GM21786 (cell line): ENCODE results near the gene JPH4.
"Not testable (repeated sequence)": the region's sequence is repeated elsewhere in the genome, so short reads cannot be mapped to it uniquely, and the experiment has no call there.

Experiments
- ATAC-seq: cut with Tn5 transposase; IDR thresholded peaks from one replicate; pipeline ENCODE4 v1.9.1; 2021; ENCODE audit not compliant: unreplicated experiment

The JPH4 gene

DNA sequence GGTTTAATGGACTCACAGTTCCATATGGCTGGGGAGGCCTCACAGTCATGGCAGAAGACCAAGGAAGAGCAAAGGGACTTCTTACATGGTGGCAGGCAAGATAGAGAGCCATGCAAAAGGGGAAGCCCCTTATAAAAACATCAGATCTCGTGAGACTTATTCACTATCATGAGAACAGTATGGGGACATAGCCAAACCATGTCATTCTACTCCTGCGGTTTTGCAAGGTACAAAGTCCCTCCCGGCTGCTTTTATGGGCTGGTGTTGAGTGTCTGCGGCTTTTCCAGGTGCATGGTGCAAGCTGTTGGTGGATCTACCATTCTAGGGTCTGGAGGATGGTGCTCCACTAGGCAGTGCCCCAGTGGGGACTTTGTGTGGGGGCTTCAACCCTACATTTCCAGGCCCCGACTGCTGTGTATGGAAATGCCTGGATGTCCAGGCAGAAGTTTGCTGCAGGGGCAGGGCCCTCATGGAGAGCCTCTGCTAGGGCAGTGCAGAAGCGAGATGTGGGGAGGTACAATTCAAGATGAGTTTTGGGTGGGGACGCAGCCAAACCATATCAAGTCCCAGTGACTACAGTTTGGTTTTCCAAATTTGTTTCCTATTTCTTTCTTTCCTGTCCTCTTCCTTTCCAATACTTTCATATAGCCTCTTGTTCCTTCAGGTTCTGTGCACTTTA, 31.0 kb upstream of the JPH4 start:
- ATAC-seq: not testable (repeated sequence)

- ATAC-seq: no peak
Measured at GRCh38 chr14:23609001-23609400, 30.4 kb upstream of the JPH4 start.

DNA sequence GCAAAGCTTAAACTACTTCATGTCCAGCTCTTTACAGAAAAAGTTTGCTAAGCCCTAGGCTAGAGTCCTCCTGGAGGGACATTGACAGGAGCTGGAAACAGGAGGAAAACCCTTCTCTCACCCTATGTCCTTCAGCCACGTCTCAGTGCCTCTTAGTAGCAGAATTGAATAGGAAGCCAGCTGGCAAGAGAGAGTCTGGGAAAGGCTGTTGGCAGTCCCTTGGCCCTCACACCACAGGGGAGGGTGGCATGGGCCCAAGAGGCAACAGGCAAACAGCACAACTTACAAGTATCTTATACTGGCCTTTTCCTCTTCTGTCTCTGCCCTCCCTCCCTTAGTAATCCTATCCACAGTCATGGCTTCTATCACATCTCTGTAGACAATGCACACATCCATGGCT, 29.9 kb upstream of the JPH4 start:
- no peak for ATAC-seq

- peak; percentile 83 for ATAC-seq
Measured at GRCh38 chr14:23605931-23606585, 27.5 kb upstream of the JPH4 start.

- no peak for ATAC-seq
Measured at GRCh38 chr14:23604675-23605170, 26.1 kb upstream of the JPH4 start.

GRCh38 chr14:23604148-23604547, 25.6 kb upstream of the JPH4 start:
- no peak for ATAC-seq

GRCh38 chr14:23603103-23603502, 24.5 kb upstream of the JPH4 start:
- no peak for ATAC-seq

DNA sequence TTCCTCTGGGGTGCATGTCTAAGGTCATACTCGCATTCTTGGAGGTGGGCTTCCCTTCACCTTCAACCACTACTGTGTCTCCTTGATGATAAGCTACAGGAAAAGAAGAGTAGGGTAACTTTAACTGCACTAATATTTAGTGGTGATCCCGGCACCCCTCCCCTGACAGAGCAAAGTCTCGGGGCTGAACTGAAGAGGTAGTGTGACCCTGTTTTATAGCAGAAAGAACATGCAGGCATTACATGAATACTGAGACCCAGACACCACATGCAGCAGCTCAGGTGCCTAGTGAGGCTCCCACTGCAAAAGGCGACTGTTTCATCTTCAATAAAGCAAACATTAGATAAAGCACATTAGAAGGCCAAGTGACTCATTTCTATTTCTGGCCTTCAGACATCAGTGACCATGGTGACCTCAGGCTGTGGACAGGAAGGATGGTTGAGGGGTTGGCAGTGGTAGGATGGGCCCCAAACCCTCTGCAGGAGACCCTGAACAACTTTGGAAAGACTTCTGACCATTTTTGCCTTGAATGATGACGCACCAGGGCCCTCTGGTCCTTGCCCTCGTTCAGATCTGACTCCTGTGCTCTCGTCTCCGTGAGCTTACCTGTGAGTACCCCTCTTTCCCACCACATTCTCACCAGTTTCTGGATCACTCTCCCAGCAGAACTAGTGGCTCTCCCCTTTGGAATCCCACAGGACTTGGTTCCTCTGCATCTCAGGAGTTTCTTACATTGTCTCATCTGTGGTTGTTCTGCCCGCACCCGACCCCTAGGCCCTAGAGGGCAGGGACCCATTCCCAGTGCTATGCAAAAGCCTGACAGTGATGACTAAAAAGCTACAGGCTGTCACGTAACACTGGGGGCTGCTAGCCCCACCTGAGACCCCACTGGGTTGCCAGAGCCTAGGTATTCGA, 23.8 kb upstream of the JPH4 start:
- ATAC-seq: no peak

GRCh38 chr14:23601845-23602180, 23.2 kb upstream of the JPH4 start:
- no peak for ATAC-seq

GRCh38 chr14:23601424-23601823, 22.8 kb upstream of the JPH4 start:
- no peak for ATAC-seq

DNA sequence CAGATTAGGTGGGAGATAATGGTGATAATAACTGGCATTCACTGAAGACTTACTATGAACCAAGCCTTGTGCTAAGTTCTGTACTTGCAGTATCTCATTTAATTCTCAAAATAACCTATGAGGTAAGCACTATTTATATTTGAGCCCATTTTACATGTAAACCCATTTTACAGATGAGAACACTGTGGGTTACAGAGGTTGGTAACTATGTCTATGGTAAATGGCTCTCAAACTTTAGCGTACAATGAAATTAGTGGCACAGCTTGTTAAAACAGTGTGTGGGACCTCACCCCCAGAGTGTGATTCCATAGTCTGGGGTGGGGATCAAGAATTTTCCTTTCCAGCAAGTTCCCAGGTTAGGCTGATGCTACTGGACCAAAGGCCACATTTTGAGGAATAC, 22.2 kb upstream of the JPH4 start:
- no peak for ATAC-seq

- ATAC-seq: no peak
Measured at GRCh38 chr14:23600322-23600707, 21.7 kb upstream of the JPH4 start.

GRCh38 chr14:23594191-23594590, 15.6 kb upstream of the JPH4 start:
- ATAC-seq: not testable (repeated sequence)

DNA sequence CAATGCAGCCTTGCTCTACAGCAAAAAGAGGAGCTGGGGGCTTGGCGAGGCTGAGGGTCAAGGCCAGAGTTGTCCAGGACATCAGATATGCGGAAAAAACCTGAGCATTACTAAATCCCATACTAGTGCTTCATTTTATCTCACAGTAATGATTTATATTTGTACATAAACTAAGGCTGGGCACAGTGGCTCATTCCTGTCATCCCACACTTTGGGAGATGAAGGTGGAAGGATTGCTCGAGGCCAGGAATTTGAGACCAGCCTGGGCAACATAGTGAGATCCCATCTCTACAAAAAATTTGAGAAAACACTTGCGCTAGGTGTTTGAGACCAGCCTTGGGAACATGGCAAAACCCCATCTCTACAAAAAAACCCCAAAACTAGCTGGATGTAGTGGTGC, 11.6 kb upstream of the JPH4 start:
- ATAC-seq: no peak

- ATAC-seq: no peak
Measured at GRCh38 chr14:23589606-23590005, 11.0 kb upstream of the JPH4 start.

DNA sequence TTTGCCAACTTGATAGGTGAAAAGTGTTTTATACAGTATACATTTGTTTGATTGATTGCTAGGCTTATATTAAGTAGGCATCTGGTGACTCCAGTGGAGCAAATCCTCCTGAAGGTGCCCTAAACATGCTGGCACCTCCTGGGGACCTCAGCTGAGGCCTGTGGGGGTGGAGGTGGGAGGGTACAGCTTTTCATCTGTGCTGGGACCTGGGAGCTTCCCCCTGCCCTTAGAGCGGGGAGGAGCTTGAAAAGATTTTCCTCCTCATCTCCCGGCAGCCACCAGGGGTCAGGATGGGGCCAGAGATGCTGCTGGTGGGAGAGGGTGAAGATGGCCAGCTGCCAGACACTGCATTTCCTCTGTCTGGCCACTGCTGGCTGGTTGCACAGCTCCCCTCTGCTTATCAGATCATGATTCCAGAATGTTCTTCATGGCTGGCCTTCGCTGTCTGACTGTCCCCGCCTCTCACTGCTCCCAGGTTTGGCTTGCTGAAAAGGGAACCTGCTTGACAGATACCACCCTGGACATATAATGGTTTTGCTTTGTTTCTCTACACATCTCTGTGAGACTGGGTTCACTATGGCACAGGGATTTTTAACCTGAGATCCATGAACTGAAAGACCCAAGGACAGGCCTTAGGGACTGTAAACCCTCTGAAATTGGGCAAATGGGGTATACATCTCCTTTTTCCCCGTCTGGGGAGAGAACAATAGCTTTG, 10.5 kb upstream of the JPH4 start:
- ATAC-seq: peak; percentile 99

- ATAC-seq: not testable (repeated sequence)
Measured at GRCh38 chr14:23584527-23585203, 6.1 kb upstream of the JPH4 start.

DNA sequence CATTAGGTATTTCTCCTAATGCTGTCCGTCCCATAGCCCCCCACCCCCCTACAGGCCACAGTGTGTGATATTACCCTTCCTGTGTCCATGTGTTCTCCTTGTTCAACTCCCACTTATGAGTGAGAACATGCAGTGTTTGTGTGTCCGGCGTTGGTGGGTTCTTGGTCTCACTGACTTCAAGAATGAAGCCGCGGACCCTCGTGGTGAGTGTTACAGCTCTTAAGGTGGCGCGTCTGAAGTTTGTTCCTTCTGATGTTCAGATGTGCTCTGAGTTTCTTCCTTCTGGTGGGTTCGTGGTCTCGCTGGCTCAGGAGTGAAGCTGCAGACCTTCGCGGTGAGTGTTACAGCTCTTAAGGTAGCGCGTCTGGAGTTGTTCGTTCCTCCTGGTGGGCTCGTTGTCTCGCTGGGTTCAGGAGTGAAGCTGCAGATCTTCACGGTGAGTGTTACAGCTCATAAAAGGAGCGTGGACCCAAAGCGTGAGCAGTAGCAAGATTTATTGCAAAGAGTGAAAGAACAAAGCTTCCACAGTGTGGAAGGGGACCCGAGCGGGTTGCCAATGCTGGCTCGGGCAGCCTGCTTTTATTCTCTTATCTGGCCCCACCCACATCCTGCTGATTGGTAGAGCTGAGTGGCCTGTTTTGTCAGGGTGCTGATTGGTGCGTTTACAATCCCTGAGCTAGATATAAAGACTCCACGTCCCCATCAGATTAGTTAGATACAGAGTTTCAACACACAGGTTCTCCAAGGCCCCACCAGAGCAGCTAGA, 5.4 kb upstream of the JPH4 start:
- not testable (repeated sequence) for ATAC-seq

DNA sequence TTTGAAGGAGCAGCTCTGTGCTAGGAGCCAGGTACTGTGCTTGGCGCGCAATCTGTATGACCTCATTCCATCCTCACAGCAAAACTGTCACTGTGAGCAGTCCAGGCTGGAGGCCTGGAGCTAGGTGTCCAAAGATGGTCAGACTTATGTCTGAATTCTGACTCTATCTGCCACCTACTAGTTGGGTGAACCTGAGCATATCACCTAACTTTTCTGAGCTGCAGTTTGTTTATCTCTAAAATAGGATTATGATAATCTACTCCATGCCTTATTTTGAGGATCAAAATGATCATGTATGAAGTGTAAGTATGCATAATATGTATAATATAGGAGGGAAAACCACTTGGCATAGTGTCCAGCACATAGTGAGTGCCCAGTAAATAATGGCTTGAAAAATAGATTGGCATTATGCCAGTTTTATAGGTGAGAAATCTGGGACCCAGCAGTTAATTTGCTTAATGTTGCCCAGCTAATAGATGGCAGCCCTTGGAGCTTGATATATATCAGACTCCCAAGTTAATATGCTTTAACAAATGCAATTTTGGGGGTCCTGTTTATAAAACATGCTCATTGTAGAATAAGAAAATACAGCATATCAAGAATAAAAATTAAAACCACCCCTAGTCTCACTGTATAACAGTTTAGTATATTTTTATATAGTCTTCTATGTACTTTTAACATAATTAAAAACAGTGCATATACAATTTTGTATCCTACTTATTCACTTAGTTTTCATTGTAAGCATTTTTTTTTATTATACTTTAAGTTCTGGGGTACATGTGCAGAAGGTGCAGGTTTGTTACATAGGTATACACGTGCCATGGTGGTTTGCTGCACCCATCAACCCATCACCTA, 4.5 kb upstream of the JPH4 start:
- no peak for ATAC-seq
